GM12878 (cell line): ENCODE data around the gene NLRP14. TPM values are rescaled to one million over a fixed set of nuclear protein-coding genes. Genes with fewer than 3 reads are reported as not detected.

Source experiments
- ATAC-seq: fragments of 200-7000 bp; cut with Tn5 transposase; 3 replicates; pipeline ENCODE4 v1.9.1; 2020; ENCODE audit warnings: mild to moderate bottlenecking, moderate library complexity
- BruUV-seq: library from RNA; stranded (reverse); fragments of 400-500 nt; replicated peaks from 2 replicates; lab custom pipeline; 2021; lab: Mats Ljungman, UMichigan
- CTCF ChIA-PET: fragments of 300-600 bp; sonication (Branson Sonifier 250); formaldehyde crosslinking; extraction: SDS; loops from one replicate; lab custom pipeline; 2021; ENCODE audit warnings: inconsistent platforms; lab: Yijun Ruan, JAX
- POLR2A ChIA-PET: fragments of 350-600 bp; formaldehyde crosslinking; extraction: SDS; loops from one replicate; lab custom pipeline; 2021; ENCODE audit warnings: inconsistent platforms; lab: Charles Lee
- RAD21 ChIA-PET: fragments of 300-600 bp; sonication (Branson Sonifier 250); formaldehyde crosslinking; loops from one replicate; lab custom pipeline; 2023; ENCODE audit warnings: antibody characterized with exemption; ENCODE audit not compliant: unreplicated experiment; lab: Charles Lee
- SMC1A ChIA-PET: fragments of 300-600 bp; sonication (Branson Sonifier 250); formaldehyde crosslinking; loops from one replicate; lab custom pipeline; 2023; ENCODE audit not compliant: unreplicated experiment, uncharacterized antibody; lab: Charles Lee
- DNase-seq: peaks from one replicate; pipeline ENCODE4 v3.0.0-alpha.2; 2011; ENCODE audit warnings: low read depth, low spot score
- FAIRE-seq: peaks from 3 replicates; lab custom pipeline; 2011; peaks lifted over from hg19 to GRCh38; lab: Jason Lieb, UNC
- H2AFZ ChIP-seq: 2 replicates; pipeline ENCODE4 v1.6.0; 2011; ENCODE audit warnings: low read depth, low read length, control low read depth; ENCODE audit not compliant: control insufficient read depth
- H3K27ac ChIP-seq: 2 replicates; pipeline ENCODE4 v1.5.1; 2011; ENCODE audit warnings: control low read depth; ENCODE audit not compliant: control insufficient read depth, insufficient read depth
- H3K27me3 ChIP-seq, 2 experiments: replicated peaks in 1 of 2; 2 replicates each; pipeline versions ENCODE4 v1.6.0 to v1.6.1; 2011; ENCODE audit warnings: low read length in 1 of 2; ENCODE audit not compliant: control insufficient read depth in 2 of 2, insufficient read depth in 2 of 2
- H3K36me3 ChIP-seq, 2 experiments: 2 replicates each; pipeline ENCODE4 v1.5.1; 2011; ENCODE audit warnings: low read length in 1 of 2; ENCODE audit not compliant: control insufficient read depth in 2 of 2, insufficient read depth in 2 of 2
- H3K4me1 ChIP-seq: 2 replicates; pipeline ENCODE4 v1.6.1; 2011; ENCODE audit warnings: mild to moderate bottlenecking, low read length, moderate library complexity, mixed read lengths; ENCODE audit not compliant: control insufficient read depth, insufficient read depth
- H3K4me2 ChIP-seq: 2 replicates; pipeline ENCODE4 v1.6.0; 2011; ENCODE audit warnings: control low read depth; ENCODE audit not compliant: control insufficient read depth, insufficient read depth
- H3K4me3 ChIP-seq: fragments of 200-600 bp; sonication (generic); 2 replicates; pipeline ENCODE4 v1.5.1; 2016
- H3K79me2 ChIP-seq: 2 replicates; pipeline ENCODE4 v1.6.0; 2011; ENCODE audit warnings: low read length; ENCODE audit not compliant: control insufficient read depth, insufficient read depth
- H3K9ac ChIP-seq: 2 replicates; pipeline ENCODE4 v1.8.0; 2011; ENCODE audit warnings: low read length, control low read depth, mixed read lengths; ENCODE audit not compliant: control insufficient read depth, insufficient read depth
- H3K9me3 ChIP-seq: replicated peaks from 3 replicates; pipeline ENCODE4 v1.5.1; 2011; ENCODE audit warnings: mild to moderate bottlenecking, low read length; ENCODE audit not compliant: control insufficient read depth, insufficient read depth
- H4K20me1 ChIP-seq: 2 replicates; pipeline ENCODE4 v1.6.0; 2011; ENCODE audit not compliant: control insufficient read depth, insufficient read depth
- BCL3 ChIP-seq: IDR thresholded peaks from 2 replicates; pipeline ENCODE4 v1.6.1; 2011; ENCODE audit warnings: borderline replicate concordance, low read depth, mild to moderate bottlenecking, moderate library complexity, low read length; ENCODE audit not compliant: insufficient read depth, poor library complexity, severe bottlenecking
- BRCA1 ChIP-seq: IDR thresholded peaks from 2 replicates; pipeline ENCODE4 v1.6.1; 2011; ENCODE audit warnings: low read depth, low read length, improper control_type of control experiment
- RELB ChIP-seq: fragments of 450-650 bp; IDR thresholded peaks from 2 replicates; pipeline ENCODE4 v1.6.1; 2017; ENCODE audit warnings: low read depth, mild to moderate bottlenecking, moderate library complexity
- WGBS: methylation state at CpG from one replicate; pipeline ENCODE4 v1.1.6; 2016; ENCODE audit warnings: low lambda C conversion rate; ENCODE audit not compliant: insufficient replicate concordance, insufficient coverage; ENCODE audit errors: missing lambda C conversion rate; 5-methylcytosine and 5-hydroxymethylcytosine counted together
- in situ Hi-C: fragments of 300-500 bp; cut with MboI; formaldehyde crosslinking; loops from 9 replicates; pipeline ENCODE4 v1.14.3; 2018; ENCODE audit warnings: mixed read lengths
- intact Hi-C: fragments of 100-400 bp; cut with micrococcal nuclease; formaldehyde crosslinking; loops from one replicate; pipeline ENCODE4 v1.14.2; 2022; ENCODE audit not compliant: unreplicated experiment
- polyA plus RNA-seq, 11 experiments: library from polyadenylated mRNA; depleted of rRNA in 4 of 11; unstranded in 6 of 11; stranded (reverse) in 5 of 11; fragments of >200 nt; fragmentation: Nextera tagmentation in 4 of 11; fragmentation: Illumina TruSeq in 1 of 11; extraction: Ambion mirVana in 4 of 11; extraction: Trizol in 1 of 11; gene quantifications; 1 replicate in 1 of 11; 2 replicates in 10 of 11; pipeline versions ENCODE4 v1.2.1 to v1.2.3, GENCODE V29; 2011 to 2016; ENCODE audit warnings: inconsistent platforms in 2 of 11, missing spikeins in 2 of 11, low read depth in 1 of 11
- total RNA-seq, 4 experiments: library from RNA; depleted of rRNA in 3 of 4; stranded (reverse); fragments of >200 nt in 3 of 4; fragmentation: Illumina TruSeq in 1 of 4; extraction: Trizol in 1 of 4; gene quantifications; 2 replicates each; pipeline versions ENCODE4 v1.2.1 to v1.2.3, GENCODE V29; 2013 to 2021

Gene NLRP14
- total and polyA plus RNA-seq, 10 of the 15 experiments (the other 5 are each of a cell fraction or from before 2014, with no cell fraction given): 0.02 to 0.12 (median 0.04) TPM; not detected in 3

- TF ChIP-seq BRCA1 (no peak), BCL3 (no peak), RELB (no peak)
These were observed 13.7 kb downstream of the NLRP14 start (continued) for GRCh38 chr11:7034019-7034418.

- Histone ChIP-seq H2AFZ (no peak overlapping the region), H3K36me3 (no peaks in the 10 kb centered on the region), H4K20me1 (no peaks in the 10 kb centered on the region), H3K27me3 (no peaks in the 10 kb centered on the region; a peak in 1 of 4 replicates), H3K4me1 (no peaks in the 10 kb centered on the region), H3K9me3 (no peaks in the 10 kb centered on the region), H3K27ac (no peak overlapping the region), H3K4me3 (no peak overlapping the region), H3K4me2 (no peak overlapping the region), H3K9ac (no peak overlapping the region), H3K79me2 (no peaks in the 10 kb centered on the region)
- no peak for TF ChIP-seq BCL3
- DNase-seq (no peak), ATAC-seq (no peak), FAIRE-seq (no peak)
- ChIA-PET SMC1A (no interaction called here), POLR2A (no interaction called here), RAD21 (no interaction called here), CTCF (interaction anchor here (1.0 kb wide), 1 partner anchor 51 kb away, joined by 3 read pairs; no protein-coding TSS in a partner anchor)
- in situ Hi-C loops: no loop called here
- intact Hi-C loops: no loop called here
- BruUV-seq: no TSS peak
- 30% methylated on average over 3 of the region's 3 CpGs for WGBS
These were observed 26.3 kb downstream of the NLRP14 start for GRCh38 chr11:7046474-7047175.
